ENCODE results near the gene TRIM39. TPM values are rescaled to one million over a fixed set of nuclear protein-coding genes. Genes with fewer than 3 reads are reported as not detected.
A peak's percentile ranks its signal among the peaks of the same experiment; 100 is the strongest.

TRIM39 gene
- total and polyA plus RNA-seq, 2 of the 13 experiments (the other 11 are each of a cell fraction or from before 2014, with no cell fraction given), result 7.7 to 14.6 TPM

- TF ChIP-seq RERE (CRISPR knock-in tag; IDR thresholded peaks at IDR 0.05; ENCODE audit: low read depth), result peak; percentile 52; the same call in 1 of the 2 replicates
- TF ChIP-seq ELF3 (CRISPR knock-in tag; IDR thresholded peaks at IDR 0.05), result peak; percentile 85
- TF ChIP-seq, protein P1, sequence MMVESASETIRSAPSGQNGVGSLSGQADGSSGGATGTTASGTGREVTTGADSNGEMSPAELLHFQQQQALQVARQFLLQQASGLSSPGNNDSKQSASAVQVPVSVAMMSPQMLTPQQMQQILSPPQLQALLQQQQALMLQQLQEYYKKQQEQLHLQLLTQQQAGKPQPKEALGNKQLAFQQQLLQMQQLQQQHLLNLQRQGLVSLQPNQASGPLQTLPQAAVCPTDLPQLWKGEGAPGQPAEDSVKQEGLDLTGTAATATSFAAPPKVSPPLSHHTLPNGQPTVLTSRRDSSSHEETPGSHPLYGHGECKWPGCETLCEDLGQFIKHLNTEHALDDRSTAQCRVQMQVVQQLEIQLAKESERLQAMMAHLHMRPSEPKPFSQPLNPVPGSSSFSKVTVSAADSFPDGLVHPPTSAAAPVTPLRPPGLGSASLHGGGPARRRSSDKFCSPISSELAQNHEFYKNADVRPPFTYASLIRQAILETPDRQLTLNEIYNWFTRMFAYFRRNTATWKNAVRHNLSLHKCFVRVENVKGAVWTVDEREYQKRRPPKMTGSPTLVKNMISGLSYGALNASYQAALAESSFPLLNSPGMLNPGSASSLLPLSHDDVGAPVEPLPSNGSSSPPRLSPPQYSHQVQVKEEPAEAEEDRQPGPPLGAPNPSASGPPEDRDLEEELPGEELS (CRISPR knock-in tag; IDR thresholded peaks at IDR 0.05), result peak; percentile 74
- TF ChIP-seq THYN1 (CRISPR knock-in tag; IDR thresholded peaks at IDR 0.05; ENCODE audit: borderline replicate concordance, low read depth), result no peak
- TF ChIP-seq FOXO1 (CRISPR knock-in tag; IDR thresholded peaks at IDR 0.05), result peak; percentile 77; the same call in 1 of the 2 replicates
- TF ChIP-seq THAP11 (CRISPR knock-in tag; IDR thresholded peaks at IDR 0.05), result peak; percentile 99
- peak; percentile 80 for TF ChIP-seq WIZ (CRISPR knock-in tag; IDR thresholded peaks at IDR 0.05)
- TF ChIP-seq SOX6 (IDR thresholded peaks at IDR 0.05), result no peak
- peak; percentile 70 for TF ChIP-seq SOX6 (CRISPR knock-in tag; IDR thresholded peaks at IDR 0.05)
- peak; percentile 54; the same call in 1 of the 2 replicates for TF ChIP-seq ZSCAN12 (CRISPR knock-in tag; IDR thresholded peaks at IDR 0.05)
- TF ChIP-seq ZNF441 (CRISPR knock-in tag; IDR thresholded peaks at IDR 0.05; ENCODE audit: borderline replicate concordance), result no peak
- TF ChIP-seq ZNF124 (CRISPR knock-in tag; IDR thresholded peaks at IDR 0.05), result peak; percentile 89; the same call in 1 of the 2 replicates
- no peak for TF ChIP-seq SMAD1 (CRISPR knock-in tag; IDR thresholded peaks at IDR 0.05; ENCODE audit: borderline replicate concordance, low read depth)
- no peak for TF ChIP-seq PRPF4 (IDR thresholded peaks at IDR 0.05; ENCODE audit: low read depth, low read length, poor library complexity, severe bottlenecking)
- TF ChIP-seq ZNF138 (CRISPR knock-in tag; IDR thresholded peaks at IDR 0.05; ENCODE audit: low read depth), result peak; percentile 91
- TF ChIP-seq SMC3 (IDR thresholded peaks at IDR 0.05; ENCODE audit: low read length), result no peak
- TF ChIP-seq PPARG (CRISPR knock-in tag; conservative IDR thresholded peaks at IDR 0.05), result 0 out of 2 replicates have a peak, but pooled peaks have one; percentile 62
- no peak for TF ChIP-seq ZMYM3 (CRISPR knock-in tag; IDR thresholded peaks at IDR 0.05)
- TF ChIP-seq ZNF672 (CRISPR knock-in tag; IDR thresholded peaks at IDR 0.05), result no peak
- TF ChIP-seq ZNF34 (CRISPR knock-in tag; IDR thresholded peaks at IDR 0.05; ENCODE audit: borderline replicate concordance), result no peak
- no peak for TF ChIP-seq NR3C1 (CRISPR knock-in tag; IDR thresholded peaks at IDR 0.05)
- peak; percentile 69; the same call in 1 of the 2 replicates for TF ChIP-seq KDM5A (IDR thresholded peaks at IDR 0.05; ENCODE audit: borderline replicate concordance, low read length)
- TF ChIP-seq NFE2L2 (IDR thresholded peaks at IDR 0.05; ENCODE audit: low read length), result no peak
Measured at GRCh38 chr6:30344868-30345671, 18.3 kb downstream of the TRIM39 start, which contains the start of gene RPP21 (continued).
